Activated gamma-delta T cell (primary cell): ENCODE results near the gene KDM8.

ENCODE experiments used
- DNase-seq: peaks from one replicate; lab custom pipeline; 2025; lab: John Stamatoyannopoulos, UW
- total RNA-seq, 2 donors: gene quantifications; one replicate each; lab custom pipeline; 2026; lab: John Stamatoyannopoulos, UW

The KDM8 gene
- total RNA-seq = 11.4 to 18.0 reads per million in 2 donors

DNA sequence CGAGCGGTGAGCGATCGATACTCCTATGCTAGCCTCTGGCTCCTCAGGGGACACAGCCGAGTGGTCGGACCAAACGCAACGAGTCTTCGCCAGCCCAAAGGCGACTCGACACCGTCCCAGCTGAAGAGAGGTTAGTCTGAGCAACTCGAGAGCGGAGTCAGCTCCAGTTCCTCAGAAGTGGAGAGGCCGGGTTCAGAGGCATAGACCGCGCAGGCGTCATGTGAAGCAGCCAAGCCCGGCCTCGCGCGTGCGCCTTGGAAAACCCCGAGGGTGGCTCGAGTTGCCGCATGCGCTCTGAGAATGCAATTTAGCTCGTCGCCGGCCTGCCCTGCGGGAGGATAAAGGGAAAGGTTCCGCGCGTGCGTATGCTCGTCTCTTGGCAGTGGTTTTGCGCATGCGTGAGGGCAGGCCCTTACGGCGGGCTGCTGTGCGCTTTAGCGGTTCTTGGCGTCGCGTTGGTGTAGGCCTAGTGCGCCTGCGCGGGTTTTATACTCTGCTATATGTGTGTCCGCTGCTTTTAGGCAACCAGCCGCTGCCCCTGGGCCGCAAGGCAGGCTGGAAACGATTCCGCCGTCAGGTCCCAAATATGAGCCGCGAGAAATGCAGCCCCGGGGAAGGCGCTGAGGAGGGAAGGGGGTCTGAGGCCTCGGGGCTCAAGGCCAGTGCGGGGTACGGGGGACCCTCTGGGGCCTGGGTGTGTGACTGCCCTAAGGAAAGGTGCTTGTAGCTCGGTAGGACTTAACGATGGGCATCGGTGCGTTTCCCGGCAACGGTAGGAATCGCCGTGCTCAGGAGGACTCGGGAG is at the start of gene KDM8:
Gene KDM8 (plus strand): TSS at position 20 of the 805 bp plus-strand sequence. CDS start 6,598 bp downstream, outside the sequence.
- DNase-seq = peak; percentile 97

GRCh38 chr16:27154705-27155521 is 48.4 kb upstream of the KDM8 start:
- no peak for DNase-seq

- no peak for DNase-seq
Observed at GRCh38 chr16:27156579-27156978, 46.7 kb upstream of the KDM8 start.

DNA sequence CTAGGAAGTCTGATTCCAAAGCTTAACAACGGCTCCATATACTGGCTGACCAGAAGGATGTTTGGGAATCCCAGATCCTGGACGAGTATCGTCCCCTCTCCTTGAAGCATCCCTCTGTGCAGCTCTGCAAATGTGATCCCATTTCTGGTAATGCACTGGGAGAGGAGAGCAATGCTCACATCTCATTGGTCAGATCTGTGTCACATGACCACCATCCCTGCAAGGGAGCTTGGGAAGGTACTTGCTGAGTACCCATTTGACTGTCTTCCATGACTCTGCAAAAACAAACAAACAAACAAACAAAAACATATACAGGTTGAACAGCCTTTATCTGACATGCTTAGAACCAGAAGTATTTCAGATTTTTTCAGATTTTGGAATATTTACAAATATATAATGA is 41.9 kb upstream of the KDM8 start:
- no peak for DNase-seq

- DNase-seq = no peak
Observed at GRCh38 chr16:27164352-27164751, 39.0 kb upstream of the KDM8 start.

DNA sequence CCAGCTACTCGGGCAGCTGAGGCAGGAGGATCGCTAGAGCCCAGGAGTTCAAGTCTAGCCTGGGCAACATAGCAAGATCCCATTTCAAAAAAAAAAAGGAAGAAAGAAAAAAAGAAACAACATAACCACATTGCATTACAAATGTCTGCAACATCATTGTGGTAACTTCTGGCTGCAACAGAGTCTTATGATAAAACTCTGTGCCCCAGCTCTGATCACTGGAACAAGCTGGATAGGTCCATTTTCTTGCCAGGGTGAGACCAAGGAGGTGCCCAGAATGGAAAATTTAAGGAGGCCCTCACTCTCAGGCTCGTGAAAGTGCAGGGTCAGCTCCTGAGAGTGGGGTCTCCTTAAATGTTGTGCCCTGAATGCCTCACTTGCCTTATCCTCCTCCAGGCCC is 37.8 kb upstream of the KDM8 start:
- no peak for DNase-seq

- DNase-seq = no peak
Observed at GRCh38 chr16:27168790-27169189, 34.5 kb upstream of the KDM8 start.

DNA sequence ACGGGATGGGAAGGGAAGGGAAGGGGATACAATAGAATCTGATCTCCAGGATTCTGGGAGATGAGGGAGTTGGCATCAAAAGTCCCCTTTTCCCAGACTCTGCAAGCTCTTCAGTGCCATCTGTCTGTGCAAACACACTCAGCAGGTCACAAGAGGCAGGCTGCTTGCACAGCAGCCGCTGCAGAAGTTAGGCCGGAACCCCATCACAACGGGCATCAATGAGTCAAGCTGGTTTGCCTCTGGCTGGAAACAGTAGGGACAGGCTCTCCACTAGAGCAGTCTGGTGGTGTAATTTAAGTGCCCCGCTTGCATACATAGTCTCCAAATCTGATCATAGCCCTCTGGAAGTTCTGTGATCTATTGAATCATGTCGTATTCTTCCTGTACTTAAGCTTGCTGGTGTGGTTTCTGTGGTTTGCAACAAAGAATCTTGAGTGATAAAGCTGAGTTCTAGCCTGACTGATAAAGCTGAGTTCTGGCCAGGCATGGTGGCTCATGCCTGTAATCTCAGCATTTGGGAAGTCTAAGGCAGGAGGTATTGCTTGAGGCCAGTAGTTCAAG is 33.7 kb upstream of the KDM8 start:
- DNase-seq = no peak

- no peak for DNase-seq
Observed at GRCh38 chr16:27171584-27171983, 31.7 kb upstream of the KDM8 start.

- DNase-seq = no peak
Observed at GRCh38 chr16:27174007-27174406, 29.3 kb upstream of the KDM8 start.

- no peak for DNase-seq
Observed at GRCh38 chr16:27174798-27175197, 28.5 kb upstream of the KDM8 start.

GRCh38 chr16:27175888-27176287 is 27.4 kb upstream of the KDM8 start:
- no peak for DNase-seq

GRCh38 chr16:27177031-27177774 is 26.1 kb upstream of the KDM8 start:
- no peak for DNase-seq

DNA sequence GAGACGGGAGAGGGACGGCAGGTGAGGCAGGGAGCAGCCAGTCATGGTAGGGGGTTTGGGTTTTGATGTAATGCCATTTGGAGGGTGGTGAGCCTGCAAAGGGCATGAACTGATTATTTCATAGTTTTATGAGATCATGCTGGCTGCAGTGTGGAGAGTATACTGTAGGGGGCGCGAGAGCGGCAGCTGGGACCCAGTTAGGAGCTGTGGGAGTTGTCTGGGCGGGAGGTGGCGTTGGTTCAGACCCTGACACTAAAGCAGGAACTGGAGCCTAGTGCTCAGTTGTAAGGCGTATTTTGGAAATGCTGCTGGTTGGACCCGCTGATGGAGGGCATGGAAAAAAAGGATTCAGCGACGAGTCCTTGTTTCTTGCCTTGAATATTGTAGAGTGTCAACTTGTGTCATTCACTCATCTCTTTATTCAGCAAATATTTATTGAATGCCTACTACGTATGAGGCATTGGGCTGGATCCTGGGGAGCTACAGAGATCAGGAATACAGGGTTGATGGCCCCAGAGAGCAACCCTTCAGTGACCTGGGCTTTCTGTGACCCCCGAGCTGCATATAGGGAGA is 23.7 kb upstream of the KDM8 start:
- no peak for DNase-seq

- no peak for DNase-seq
Observed at GRCh38 chr16:27181019-27181790, 22.1 kb upstream of the KDM8 start.

DNA sequence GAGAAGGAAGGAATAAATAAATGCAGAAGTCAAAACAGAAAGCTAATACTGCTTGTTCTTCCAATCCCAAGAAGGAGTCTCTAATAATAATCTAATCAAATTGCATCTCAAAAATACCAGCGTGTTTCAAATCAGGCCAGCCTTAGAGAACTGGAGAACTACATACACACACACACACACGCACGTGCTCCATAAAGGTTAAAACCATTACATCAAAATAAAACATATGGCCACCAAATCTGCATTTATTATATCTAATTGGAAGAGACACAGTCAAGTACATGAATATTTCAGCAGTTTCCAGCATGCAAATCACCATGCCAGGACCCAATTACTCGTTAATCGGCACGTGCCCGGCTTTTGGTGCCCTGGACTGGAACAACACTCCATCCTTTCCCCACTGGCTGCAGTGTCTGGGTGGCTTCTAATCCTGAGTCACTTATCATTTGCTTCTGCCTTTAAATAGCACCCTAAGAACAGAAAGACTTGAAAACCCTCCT is 20.4 kb upstream of the KDM8 start:
- DNase-seq = no peak

DNA sequence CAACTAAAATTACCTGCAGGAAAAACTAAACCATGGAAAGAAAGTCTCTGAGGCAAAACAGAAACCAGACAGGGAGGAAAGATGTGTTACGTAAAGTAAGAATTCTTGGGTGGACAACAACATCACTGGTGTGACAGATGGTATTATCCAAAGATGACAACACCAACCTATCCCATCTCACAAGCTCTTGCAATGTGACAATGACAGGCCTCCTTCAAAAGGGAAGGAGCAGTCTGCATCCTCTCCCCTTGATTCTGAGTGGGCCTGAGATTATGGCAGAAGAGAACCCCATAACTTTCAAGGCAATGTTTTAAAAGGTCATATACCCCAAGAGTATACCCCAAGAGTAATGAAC is 17.6 kb upstream of the KDM8 start:
- DNase-seq = no peak

- DNase-seq = no peak
Observed at GRCh38 chr16:27188633-27189032, 14.7 kb upstream of the KDM8 start.

DNA sequence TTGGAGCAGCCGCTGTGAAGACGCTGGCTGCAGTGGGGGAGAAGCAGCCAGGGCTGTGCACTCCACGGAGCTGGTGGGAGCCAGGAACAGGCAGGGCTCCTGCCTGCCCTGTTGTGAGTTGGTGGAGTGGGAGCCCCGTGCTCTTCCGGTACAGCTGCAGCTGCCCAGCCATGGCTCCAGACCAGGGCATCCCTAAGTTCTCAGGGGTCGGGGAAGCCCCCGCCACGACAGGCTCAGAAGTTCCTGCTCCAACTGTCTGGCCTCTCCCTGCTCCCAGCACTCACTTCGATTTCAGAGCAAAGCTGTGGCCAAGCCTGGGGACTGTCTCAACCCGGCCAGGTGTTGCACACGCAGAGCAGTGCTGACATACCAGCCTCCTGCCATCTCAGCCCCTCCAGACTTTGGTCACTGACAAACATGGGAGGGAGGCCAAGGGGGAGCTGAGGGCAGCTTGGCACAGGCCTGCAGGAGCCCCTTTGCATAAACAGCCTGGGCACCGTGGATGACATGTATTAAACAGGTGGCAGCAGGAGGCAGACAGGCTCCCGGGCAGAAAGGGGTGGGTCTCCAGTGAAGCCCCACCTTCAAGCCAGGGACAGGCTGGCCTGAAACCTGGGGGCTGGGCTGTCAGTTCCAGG is 13.9 kb upstream of the KDM8 start:
- no peak for DNase-seq

DNA sequence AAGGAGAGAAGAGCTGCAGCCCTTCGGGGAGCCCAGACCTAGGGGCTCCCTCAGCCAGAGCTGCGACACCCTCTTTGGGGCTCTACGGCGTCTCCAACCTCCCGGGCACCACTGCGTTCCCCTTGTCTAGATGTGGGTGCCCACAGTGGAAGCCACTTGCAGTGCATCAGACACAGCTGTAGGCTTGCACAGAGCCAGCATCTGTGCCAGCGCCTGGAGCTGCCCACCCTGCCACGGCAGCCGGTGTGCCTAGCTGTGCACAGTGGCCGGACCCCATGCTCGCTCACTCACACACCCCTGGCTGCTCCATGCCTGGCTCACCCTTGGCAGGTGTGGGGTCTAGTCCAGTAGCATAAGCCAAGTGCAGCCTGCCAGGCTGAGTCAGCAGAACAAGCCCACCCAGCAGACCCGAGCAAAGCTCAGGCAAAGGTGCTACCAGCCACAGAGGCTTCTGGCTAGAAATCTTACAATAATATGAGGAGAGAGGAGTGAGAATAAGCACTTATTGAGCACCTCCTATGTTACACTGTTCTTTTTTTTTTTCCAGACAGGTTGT is 12.9 kb upstream of the KDM8 start:
- no peak for DNase-seq
